GM21360 (cell line): ENCODE data around the gene ACE.

Experiments
- ATAC-seq: cut with Tn5 transposase; IDR thresholded peaks from one replicate; pipeline ENCODE4 v1.9.1; 2021; ENCODE audit warnings: mild to moderate bottlenecking, moderate library complexity; ENCODE audit not compliant: unreplicated experiment

Gene ACE

DNA sequence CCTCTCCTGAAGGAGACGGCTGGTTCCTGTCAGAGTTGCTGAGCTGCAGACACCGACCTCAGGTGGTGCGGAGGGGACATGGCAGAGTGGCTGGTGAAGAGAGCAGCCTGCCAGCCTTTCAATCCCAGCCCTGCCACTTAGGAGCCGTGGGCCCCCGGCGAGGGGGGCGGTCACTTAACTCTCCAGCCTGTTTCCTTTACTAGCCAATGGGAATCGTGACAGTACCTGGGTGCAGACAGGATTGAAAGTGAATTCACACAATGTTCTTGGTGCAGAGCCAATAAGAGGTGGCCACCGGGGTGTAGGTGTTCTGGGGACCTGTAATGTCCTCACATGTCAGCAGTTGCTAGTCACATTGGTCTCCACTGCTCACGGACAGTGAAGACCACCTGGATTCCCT, 13.5 kb downstream of the ACE start:
- no peak for ATAC-seq

DNA sequence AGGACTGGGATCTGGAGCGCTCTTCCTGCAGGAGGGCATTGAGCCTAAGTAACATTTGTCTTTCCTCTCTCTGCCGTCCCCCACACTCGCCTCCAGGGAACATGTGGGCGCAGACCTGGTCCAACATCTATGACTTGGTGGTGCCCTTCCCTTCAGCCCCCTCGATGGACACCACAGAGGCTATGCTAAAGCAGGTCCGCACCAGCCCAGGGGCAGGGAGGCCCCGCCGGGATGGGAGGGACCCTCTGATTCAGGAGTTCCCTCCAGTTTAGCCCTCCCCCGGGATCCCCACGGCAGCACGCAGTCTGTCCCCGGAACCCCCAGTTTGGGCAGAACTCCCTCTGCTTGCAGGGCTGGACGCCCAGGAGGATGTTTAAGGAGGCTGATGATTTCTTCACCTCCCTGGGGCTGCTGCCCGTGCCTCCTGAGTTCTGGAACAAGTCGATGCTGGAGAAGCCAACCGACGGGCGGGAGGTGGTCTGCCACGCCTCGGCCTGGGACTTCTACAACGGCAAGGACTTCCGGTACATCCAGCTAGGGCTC, 14.1 kb downstream of the ACE start:
- ATAC-seq, result no peak

DNA sequence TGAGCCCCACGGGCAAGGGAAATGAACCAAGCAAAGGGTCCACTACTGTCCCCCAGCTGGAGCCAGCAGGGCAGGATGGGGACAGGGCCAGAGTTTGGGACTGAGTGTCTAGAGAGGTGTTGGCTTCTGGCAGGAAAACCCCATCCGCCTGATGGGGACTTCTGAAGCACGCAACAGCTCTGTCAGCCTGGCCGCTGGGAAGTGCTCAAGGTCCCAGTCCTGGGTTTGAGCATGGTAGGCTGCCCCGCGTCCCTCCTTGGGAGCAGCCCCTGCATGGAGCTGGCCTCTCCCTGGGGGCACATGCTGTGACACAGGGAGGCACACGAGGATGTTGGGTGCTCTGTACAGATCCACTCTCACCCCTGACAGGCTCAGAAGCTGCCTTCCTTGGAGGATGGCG, 14.6 kb downstream of the ACE start:
- ATAC-seq, result no peak

DNA sequence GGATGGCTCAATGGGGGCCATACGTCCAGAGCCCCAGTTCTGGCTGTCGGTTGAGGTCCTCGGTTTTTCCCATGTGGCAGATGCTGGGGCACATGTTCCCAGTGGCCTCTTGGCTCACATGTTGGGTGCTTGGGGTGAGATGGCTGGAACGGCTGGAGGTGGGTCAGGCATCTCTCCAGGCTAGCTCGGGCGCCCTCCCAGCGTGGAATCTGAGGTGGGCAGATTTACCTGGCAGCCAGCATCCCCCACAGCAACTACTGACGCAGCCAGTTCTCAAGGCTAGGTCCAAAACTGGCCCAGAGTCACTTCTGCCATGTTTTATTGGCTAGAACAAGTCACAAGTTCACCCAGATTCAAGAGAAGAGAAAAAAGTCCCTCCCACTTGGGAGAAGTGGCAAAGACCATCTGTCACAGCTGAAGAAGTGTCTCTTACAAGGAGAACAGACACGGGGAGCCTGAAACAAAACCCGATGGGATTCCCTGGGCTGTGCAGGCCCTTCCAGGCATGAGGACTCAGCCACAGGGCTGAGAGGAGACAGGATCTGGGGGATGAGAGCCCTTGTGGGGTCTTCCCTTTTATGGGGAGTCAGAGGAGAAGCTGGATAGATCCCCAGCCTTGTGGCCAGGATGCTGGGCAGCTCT, 15.2 kb downstream of the ACE start:
- no peak for ATAC-seq

DNA sequence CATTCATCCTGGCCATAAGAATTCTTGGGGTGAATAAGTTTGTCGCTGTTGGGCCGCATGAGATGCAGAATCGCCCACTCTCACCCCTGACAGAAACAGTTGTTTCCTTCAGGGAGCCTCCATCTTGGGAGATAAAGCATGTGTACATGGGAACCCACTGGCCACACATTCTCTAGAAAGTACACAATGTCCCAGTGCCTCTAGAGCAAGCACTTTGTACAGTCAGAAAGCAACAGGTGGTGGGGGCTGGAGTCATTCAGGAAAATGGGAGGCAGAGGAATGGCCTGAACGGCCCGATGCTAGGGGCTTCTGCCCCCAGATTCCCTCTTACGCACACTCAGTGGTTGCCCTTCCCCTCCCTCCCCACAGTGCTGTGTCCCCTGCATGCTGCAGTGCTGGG, 16.1 kb downstream of the ACE start:
- ATAC-seq, result no peak

DNA sequence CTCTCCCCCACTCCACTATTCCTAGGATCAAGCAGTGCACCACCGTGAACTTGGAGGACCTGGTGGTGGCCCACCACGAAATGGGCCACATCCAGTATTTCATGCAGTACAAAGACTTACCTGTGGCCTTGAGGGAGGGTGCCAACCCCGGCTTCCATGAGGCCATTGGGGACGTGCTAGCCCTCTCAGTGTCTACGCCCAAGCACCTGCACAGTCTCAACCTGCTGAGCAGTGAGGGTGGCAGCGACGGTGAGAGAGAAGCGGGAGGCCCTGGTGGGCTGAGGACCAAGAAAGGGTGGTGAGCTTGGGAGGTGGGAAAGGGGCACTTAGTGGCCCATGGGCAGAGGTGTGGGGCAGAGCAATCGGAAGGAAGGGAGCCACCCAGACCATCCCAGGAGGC, 16.6 kb downstream of the ACE start:
- no peak for ATAC-seq

DNA sequence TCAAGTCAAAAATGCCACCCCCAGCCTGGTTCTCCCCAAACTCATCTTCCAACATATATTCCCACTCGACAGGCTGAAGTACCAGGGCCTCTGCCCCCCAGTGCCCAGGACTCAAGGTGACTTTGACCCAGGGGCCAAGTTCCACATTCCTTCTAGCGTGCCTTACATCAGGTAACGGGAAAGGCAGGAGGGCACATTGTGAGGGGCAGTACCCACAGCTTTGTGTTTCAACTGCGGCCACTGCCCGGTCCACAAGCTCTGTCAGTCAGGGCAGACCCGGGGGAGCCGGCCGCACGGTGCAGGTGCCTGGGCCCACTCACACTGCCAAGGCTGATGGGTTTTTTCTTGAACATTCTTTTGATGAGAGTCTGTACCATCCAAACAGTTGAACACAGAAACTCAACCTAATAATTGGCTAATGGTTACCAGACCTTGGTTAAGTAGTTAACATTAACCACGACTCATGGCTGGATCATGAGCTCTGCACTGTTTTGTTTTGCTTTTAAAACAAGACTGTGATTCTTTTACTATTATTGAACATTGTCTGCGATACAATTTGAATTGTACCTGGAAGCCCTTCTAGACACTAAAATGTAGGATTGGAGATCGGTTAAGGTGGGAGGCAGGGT, 17.6 kb downstream of the ACE start:
- no peak for ATAC-seq

DNA sequence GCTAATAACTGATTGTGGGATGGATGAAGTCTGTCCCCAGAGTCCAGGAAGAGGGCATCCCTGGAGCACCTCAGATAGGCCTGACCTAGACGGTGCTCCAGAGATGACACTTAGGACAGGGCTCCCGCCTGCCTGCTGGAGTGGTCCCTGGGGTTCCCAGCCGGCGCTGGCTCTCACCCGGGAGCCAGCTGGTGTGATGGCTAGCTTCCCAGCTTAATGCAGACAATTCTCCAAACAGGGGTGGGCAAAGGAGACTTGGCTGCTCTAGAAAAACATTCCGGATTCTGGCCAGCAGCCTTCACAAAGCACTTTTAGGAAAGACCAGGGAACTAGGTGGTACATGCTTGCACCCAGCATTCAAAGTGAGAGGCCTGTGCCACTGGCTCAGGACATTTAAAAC, 18.6 kb downstream of the ACE start:
- no peak for ATAC-seq

DNA sequence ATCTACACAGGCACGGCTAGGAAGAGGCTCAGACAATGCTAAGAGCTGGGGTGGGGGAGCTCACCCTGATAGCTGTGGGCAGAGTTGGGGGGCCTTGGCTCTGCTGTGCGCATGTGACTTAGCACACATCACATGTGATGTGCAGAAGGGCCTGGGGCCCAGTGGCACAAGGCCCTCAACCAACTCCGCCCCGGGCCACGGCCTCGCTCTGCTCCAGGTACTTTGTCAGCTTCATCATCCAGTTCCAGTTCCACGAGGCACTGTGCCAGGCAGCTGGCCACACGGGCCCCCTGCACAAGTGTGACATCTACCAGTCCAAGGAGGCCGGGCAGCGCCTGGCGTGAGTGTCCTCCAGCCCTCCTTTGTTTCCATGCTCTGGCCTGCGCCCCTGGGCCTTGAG, 19.3 kb downstream of the ACE start:
- no peak for ATAC-seq

DNA sequence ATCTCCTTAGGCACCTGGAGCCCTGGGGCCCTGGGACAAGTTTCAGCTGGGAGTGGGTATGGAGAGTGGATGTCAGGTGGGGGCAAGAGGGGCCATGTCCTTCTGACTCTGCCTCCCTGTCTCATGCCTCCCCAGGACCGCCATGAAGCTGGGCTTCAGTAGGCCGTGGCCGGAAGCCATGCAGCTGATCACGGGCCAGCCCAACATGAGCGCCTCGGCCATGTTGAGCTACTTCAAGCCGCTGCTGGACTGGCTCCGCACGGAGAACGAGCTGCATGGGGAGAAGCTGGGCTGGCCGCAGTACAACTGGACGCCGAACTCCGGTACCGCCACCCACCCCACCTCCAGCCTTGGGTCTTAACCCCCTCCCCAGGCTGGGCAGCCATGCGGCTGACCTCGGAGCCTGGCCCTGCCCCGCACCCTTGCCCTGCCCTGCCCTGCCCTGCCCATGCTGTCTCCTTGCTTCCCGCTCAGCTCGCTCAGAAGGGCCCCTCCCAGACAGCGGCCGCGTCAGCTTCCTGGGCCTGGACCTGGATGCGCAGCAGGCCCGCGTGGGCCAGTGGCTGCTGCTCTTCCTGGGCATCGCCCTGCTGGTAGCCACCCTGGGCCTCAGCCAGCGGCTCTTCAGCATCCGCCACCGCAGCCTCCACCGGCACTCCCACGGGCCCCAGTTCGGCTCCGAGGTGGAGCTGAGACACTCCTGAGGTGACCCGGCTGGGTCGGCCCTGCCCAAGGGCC, 20.0 kb downstream of the ACE start:
- no peak for ATAC-seq

DNA sequence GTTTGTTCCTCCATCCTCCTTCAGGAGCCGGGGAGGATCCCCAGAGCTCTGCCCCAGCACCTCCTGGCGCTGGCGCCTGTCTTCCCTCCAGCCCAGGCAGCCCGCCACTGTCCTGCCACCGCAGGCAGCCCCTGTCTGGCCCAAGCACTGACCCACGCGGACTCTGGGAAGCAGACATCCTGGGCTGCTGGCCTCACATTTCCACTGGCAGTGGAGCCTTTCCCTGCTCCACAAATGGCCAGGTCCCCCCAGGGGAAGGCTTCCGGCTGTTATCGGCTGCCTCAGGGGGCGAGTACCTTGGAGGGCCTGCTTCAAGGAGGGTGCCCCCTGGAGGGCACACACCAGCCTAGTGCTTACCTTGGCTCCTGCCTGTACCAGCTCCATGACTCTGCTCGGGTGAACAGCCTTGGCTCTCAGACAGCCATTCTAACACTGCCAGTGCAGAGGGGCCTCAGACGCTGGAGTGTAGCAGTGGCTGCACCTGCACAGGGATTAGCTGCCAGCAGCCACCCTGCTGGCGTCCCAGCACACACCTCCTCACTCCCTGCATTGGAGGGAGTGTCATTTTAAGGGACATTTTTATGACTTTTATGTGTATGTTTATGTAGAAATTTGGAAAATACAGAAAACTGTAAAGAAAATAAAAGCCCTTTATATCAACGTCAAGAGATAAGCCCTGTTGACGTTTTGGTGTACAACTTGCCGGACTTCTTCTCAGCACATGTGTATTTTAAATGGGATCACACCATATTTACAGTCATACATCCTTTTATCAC, 21.0 kb downstream of the ACE start:
- no peak for ATAC-seq

DNA sequence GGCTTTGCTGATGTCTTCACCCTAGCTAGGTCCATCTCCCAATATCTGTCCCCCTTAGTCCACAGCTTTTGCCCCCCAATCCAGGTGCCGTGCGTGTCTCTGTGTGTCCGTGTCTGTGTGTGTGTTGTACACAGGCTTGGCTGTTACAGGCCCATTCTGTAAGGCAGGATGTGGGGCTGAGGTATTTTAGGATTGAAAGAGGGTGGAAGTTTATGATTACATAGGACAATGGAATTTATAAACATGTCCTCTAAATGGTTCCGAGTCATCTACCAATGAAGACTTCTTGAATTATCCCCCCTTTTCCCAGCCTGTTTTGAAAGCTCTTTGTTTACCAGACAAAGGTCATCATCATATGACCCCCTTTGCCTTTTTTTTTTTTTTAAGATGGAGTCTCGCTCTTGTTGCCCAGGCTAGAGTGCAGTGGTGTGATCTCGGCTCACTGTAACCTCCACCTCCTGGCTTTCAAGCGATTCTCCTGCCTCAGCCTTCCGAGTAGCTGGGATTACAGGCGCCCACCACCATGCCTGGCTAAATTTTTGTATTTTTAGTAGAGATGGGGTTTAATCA, 21.9 kb downstream of the ACE start:
- ATAC-seq, result no peak

DNA sequence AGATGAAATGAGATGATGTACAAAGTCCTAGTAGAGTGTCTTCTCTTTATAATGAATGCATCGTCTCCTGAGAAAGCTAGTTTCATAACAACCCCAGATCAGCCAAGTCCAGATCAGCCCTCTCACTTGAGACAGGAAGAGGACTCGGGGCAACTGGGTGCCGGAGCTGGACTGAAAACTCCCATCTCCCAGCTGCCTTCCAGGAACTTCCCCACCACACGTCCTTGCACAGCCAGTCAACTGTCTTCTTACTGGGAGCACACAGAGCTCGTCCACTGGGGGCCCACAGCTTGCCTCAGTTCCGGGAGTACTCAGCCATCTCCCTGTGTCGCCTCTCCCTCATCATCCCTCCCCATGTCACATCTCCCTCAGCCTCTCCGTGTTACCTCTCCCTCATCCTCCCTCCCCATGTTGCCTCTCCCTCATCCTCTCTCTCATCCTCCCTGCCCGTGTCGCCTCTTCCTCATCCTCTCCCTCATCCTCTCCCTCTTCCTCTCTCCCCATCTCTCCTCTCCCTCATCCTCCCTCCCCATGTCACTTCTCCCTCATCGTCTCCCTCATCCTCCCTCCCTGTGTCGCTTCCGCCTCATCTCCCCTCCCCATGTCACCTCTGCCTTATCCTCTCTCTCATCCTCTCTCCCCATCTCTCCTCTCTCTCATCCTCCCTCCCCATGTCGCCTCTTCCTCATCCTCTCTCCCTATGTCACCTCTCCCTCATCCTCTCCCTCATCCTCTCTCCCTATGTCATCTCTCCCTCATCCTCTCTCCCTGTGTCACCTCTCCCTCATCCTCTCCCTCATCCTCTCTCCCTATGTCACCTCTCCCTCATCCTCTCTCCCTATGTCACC, 23.9 kb downstream of the ACE start:
- ATAC-seq, result no peak

DNA sequence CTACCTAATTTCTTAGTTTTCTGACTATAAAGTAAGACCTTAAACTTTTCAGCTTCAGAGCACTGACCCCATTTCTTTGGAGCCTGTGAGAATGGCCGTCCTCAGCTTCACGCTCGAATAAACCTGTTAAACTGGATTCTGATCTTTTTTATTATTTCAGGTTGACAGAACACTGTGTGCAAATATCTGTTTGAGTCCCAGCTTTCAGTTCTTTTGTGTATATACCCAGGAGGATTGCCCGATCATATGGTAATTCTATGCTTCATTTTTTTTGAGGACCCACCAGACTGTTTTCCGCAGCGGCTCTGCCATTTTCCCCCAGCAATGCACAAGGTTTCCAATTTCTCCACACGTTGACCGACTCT, 26.5 kb downstream of the ACE start:
- ATAC-seq, result no peak

DNA sequence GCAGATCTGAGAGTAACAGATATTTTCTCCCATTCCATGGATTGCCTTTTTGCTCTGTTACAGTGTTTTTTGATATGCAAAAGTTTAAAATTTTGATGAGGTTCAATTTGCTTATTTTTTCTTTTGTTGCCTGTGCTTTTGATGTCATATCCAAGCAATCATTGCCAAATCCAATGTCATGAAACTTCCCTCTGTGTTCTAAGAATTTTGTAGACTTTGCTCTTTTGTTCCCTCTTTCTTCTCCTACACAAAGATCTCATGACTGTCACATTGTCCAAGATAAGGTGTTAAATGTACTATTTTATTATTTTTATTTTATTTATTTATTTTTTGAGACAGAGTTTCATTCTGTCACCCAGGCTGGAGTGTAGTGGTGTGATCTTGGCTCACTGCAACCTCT, 27.4 kb downstream of the ACE start:
- no peak for ATAC-seq

DNA sequence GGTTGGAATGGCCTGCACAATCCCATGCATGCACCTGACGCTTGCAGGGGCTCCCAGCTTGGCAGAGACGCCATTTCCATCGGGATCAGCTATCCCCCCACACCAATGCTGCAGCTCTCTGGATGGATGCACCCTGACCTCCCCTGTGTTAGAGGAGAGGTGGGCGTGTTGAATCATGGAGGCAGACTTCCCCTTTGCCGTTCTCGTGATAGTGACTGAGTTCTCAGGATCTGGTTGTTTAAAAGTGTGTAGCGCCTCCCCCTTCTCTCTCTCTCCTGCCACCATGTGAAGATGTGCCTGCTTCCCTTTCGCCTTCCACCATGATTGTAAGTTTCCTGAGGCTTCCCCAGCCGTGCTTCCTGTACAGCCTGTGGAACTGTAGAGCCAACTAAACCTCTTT, 28.5 kb downstream of the ACE start:
- ATAC-seq, result no peak

DNA sequence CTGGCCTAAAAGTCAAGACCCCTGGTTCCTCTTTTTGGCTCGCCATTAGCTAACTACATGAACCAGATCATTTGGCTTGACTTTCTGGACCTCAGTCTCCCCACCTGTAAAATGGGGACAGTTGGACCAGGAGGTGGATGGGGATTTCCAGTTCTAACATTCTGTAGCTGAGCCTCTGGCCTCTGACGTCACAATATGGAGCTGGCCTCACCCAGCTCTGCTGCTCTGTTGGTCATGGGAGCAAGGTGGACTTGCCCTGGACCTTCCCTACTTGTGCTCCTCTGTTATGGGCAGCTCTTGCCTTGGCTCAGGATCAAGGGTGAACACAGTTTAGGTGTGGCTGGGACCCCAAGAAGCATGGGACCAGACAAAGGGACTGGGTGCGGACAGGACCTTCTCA, 29.8 kb downstream of the ACE start:
- no peak for ATAC-seq

DNA sequence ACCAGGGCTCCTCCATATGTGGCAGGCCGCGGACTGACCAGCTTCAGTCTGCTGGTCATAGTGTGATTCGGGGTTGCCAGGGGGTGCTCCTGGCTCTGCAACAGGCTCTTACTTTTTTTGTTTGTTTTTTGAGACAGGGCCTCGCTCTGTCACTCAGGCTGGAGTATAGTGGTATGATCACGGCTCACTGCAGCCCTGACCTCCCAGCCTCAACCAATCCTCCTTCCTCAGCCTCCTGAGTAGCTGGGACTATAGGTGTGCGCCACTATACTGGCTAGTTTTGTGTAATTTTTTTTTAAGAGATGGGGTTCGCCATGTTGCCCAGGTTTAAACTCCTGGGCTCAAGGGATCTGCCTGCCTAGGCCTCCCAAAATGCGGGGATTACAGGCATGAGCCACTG, 34.5 kb downstream of the ACE start:
- no peak for ATAC-seq

DNA sequence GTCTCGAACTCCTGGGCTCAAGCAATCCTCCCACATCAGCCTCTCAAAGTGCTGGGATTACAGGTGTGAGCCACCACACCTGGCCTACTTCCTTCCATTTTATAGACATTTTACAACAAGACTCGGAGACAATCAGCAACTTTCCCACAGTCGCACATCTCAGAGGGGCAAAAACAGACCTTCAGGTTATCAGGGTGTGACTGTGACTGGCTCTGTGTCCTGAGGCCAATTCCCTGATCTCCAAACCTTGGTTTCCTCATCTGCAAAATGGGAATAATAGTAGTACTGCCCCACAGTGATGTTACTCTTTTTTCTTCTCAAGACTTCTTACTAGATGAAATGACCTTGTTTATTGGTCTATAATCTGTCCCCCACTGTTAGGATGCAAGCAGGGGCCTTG, 35.5 kb downstream of the ACE start:
- ATAC-seq, result no peak

DNA sequence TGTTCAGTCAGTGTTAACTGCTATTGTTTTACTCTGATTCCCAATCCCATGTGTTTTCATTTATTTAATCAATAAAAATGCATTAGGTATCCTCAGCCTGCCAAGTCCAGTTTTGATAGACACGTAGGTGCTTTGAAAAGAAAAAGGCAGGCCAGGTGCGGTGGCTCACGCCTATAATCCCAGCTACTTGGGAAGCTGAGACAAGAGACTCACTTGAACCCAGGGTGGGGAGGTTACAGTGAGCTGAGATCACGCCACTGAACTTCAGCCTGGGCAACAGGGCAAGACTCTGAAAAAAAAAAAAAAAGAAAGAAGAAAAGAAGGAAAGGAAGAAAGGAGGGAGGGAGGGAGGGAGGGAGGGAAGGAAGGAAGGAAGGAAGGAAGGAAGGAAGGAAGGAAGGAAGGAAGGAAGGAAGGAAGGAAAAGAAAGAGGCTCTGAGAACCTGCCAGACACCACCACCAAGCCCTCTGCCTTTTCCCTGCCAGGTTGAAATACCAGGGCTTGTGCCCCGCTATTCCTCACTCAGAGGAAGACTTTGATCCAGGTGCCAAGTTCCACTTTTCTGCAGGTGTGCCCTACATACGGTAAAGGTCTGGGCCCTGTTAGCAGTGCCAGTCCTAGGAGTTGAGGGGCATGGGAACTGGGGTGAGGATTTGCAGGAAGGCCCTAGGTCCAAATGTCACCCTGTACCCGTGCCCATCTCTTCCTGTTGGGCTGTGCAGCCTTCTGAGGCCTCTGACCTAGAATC, 36.2 kb downstream of the ACE start:
- ATAC-seq, result no peak
